Breast epithelium (tissue), 4 donors: Measurements from ENCODE around the gene NEIL3. TPM values are rescaled to one million over a fixed set of nuclear protein-coding genes. Genes with fewer than 3 reads are reported as not detected.

ENCODE experiments used
- DNase-seq, 2 donors: peaks; one replicate each; pipeline ENCODE4 v3.0.0-alpha.2; 2019; ENCODE audit warnings: low spot score in 2 of 2
- H3K27ac ChIP-seq, 2 donors: fragments of 200-600 bp; sonication (generic) in 1 of 2; one replicate each; pipeline ENCODE4 v1.5.1; 2016 to 2019; ENCODE audit warnings: mild to moderate bottlenecking in 1 of 2
- H3K27me3 ChIP-seq, 2 donors: fragments of 200-600 bp; sonication (generic) in 1 of 2; one replicate each; pipeline versions ENCODE4 v1.5.1 to v1.6.0; 2017 to 2019; ENCODE audit warnings: control low read depth in 1 of 2, mild to moderate bottlenecking in 1 of 2
- H3K36me3 ChIP-seq: fragments of 200-600 bp; one replicate; pipeline ENCODE4 v1.5.1; 2019
- H3K4me1 ChIP-seq, 2 donors: fragments of 200-600 bp; sonication (generic); one replicate each; pipeline ENCODE4 v1.5.1; 2016 to 2019; ENCODE audit warnings: control low read depth in 1 of 2
- H3K4me3 ChIP-seq, 3 donors: fragments of 200-600 bp; sonication (generic); 1 replicate in 2 of 3; 2 replicates in 1 of 3; pipeline ENCODE4 v1.5.1; 2016 to 2019; ENCODE audit warnings: mild to moderate bottlenecking in 3 of 3, moderate library complexity in 2 of 3
- H3K9me3 ChIP-seq, 2 donors: fragments of 200-600 bp; sonication (generic) in 1 of 2; one replicate each; pipeline ENCODE4 v1.5.1; 2016 to 2019; ENCODE audit warnings: control low read depth in 1 of 2
- CTCF ChIP-seq, 3 donors: fragments of 450-650 bp; IDR thresholded peaks; one replicate each; pipeline ENCODE4 v1.5.1; 2016 to 2017; ENCODE audit warnings: antibody characterized with exemption in 3 of 3, mild to moderate bottlenecking in 3 of 3, moderate library complexity in 3 of 3
- POLR2A ChIP-seq: fragments of 450-650 bp; IDR thresholded peaks from one replicate; pipeline ENCODE4 v1.6.1; 2016; ENCODE audit warnings: antibody characterized with exemption, mild to moderate bottlenecking, moderate library complexity
- POLR2AphosphoS5 ChIP-seq, 3 donors: sonication (generic); formaldehyde crosslinking; IDR thresholded peaks; one replicate each; pipeline ENCODE4 v1.6.1; 2017; ENCODE audit warnings: antibody characterized with exemption in 3 of 3
- intact Hi-C: fragments of 100-400 bp; cut with DNase I; formaldehyde crosslinking; loops from one replicate; pipeline ENCODE4 v1.15.1; 2023; ENCODE audit warnings: low total_unique reads
- total RNA-seq, 3 donors: library from RNA; depleted of rRNA; stranded (reverse); fragments of >200 nt; gene quantifications; one replicate each; pipeline ENCODE4 v1.1.0, GENCODE V29; 2016

The NEIL3 gene
- total RNA-seq, 3 donors from 2014 or later = 0.32 TPM; not detected in 2

DNA sequence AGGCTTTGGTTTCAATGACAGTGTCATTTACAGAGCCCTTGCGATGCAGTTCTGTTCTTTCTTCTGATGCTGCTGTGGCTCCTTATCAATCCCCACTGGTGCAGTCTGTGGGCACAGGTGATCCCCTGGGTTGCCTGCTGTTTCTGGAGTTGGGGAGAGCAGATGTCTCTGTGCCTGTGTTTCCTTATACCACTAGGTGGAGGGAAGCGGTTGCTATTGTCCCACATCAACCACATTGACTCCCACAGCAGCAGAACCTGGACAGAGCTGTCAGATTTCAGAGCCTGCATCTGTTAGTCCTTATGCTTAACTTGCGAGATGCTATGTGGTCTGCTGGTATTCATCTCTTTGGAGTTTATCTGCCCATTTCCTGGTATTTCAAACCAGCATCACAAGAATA is 57.7 kb downstream of the NEIL3 start:
- H3K4me3 ChIP-seq = no peak overlapping the region
- H3K36me3 ChIP-seq = no peaks in the 10 kb centered on the region
- TF ChIP-seq CTCF (IDR thresholded peaks at IDR 0.05) (no peak), POLR2A (no peak), POLR2AphosphoS5 (IDR thresholded peaks at IDR 0.05) (no peak)
- no peak for DNase-seq
- H3K27me3 ChIP-seq = no peaks in the 10 kb centered on the region
- no peaks in the 10 kb centered on the region for H3K4me1 ChIP-seq
- intact Hi-C loops = no loop called here
- H3K27ac ChIP-seq = no peak overlapping the region
- no peaks in the 10 kb centered on the region for H3K9me3 ChIP-seq

DNA sequence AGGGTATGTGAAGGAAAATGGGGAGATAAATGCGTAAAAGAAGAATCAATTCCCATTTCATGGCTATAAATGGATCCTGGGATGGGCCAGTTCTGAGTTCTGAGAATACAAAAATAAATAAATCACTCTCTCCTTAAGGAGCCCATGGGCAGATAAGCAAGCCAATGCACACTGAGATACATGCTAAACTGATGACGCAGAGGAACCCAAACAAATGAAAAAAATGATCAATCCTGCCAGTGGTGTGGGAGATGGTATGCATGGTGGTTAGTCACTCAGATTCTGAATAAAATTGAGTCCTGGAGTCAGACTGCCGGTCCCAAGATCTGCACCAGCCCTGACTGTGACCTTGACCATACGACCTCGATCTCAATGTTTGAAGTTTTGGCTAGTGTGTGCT is 59.7 kb downstream of the NEIL3 start:
- Histone ChIP-seq H3K27ac (no peak overlapping the region), H3K36me3 (no peaks in the 10 kb centered on the region), H3K9me3 (no peaks in the 10 kb centered on the region), H3K27me3 (no peaks in the 10 kb centered on the region), H3K4me3 (no peak overlapping the region), H3K4me1 (no peaks in the 10 kb centered on the region)
- no peak for TF ChIP-seq CTCF (IDR thresholded peaks at IDR 0.05)
- TF ChIP-seq POLR2A = no peak
- TF ChIP-seq POLR2AphosphoS5 (IDR thresholded peaks at IDR 0.05) = no peak
- DNase-seq = no peak
- intact Hi-C loops = no loop called here

GRCh38 chr4:177371461-177371860 is 61.8 kb downstream of the NEIL3 start:
- no peaks in the 10 kb centered on the region for H3K27me3 ChIP-seq
- TF ChIP-seq POLR2A = no peak
- TF ChIP-seq POLR2AphosphoS5 (IDR thresholded peaks at IDR 0.05) = no peak
- no peak for TF ChIP-seq CTCF (IDR thresholded peaks at IDR 0.05)
- H3K4me1 ChIP-seq = no peaks in the 10 kb centered on the region

GRCh38 chr4:177374966-177375365 is 65.3 kb downstream of the NEIL3 start:
- Histone ChIP-seq H3K36me3 (no peaks in the 10 kb centered on the region), H3K9me3 (no peaks in the 10 kb centered on the region), H3K27ac (no peak overlapping the region), H3K4me3 (no peak overlapping the region), H3K4me1 (no peaks in the 10 kb centered on the region), H3K27me3 (no peaks in the 10 kb centered on the region)
- TF ChIP-seq CTCF (IDR thresholded peaks at IDR 0.05) = no peak
- TF ChIP-seq POLR2AphosphoS5 (IDR thresholded peaks at IDR 0.05) = no peak
- TF ChIP-seq POLR2A = no peak
- intact Hi-C loops = no loop called here
- DNase-seq = no peak

More at GRCh38 chr4:177371461-177371860, 61.8 kb downstream of the NEIL3 start:
- H3K9me3 ChIP-seq = no peaks in the 10 kb centered on the region
- no peaks in the 10 kb centered on the region for H3K36me3 ChIP-seq
- no peak overlapping the region for H3K27ac ChIP-seq
- DNase-seq = no peak
- H3K4me3 ChIP-seq = no peak overlapping the region
- intact Hi-C loops = no loop called here

- intact Hi-C loops = no loop called here
- H3K4me1 ChIP-seq = no peaks in the 10 kb centered on the region
- H3K36me3 ChIP-seq = no peaks in the 10 kb centered on the region
- no peaks in the 10 kb centered on the region for H3K27me3 ChIP-seq
- H3K27ac ChIP-seq = no peak overlapping the region
- DNase-seq = no peak
- TF ChIP-seq POLR2A (no peak), CTCF (IDR thresholded peaks at IDR 0.05) (no peak), POLR2AphosphoS5 (IDR thresholded peaks at IDR 0.05) (no peak)
- no peak overlapping the region for H3K4me3 ChIP-seq
- no peaks in the 10 kb centered on the region for H3K9me3 ChIP-seq
Observed at GRCh38 chr4:177375372-177375771, 65.7 kb downstream of the NEIL3 start.
